WTC11 (cell line): ENCODE results near the gene TULP3. TPM values are rescaled to one million over a fixed set of nuclear protein-coding genes. Genes with fewer than 3 reads are reported as not detected.

Source experiments
- ATAC-seq: fragments of 200-7000 bp; cut with Tn5 transposase; 2 replicates; pipeline ENCODE4 v1.10.0; 2021; ENCODE audit warnings: mild to moderate bottlenecking, moderate library complexity
- CTCF ChIA-PET: fragments of 300-600 bp; sonication (Branson Sonifier 250); formaldehyde crosslinking; loops from one replicate; lab custom pipeline; 2021; ENCODE audit warnings: antibody characterized with exemption; lab: Charles Lee
- POLR2A ChIA-PET: fragments of 350-600 bp; sonication (Branson Sonifier 250); formaldehyde crosslinking; loops from one replicate; lab custom pipeline; 2021; ENCODE audit warnings: antibody characterized with exemption; lab: Charles Lee
- DNase-seq: peaks from one replicate; pipeline ENCODE4 v3.0.0; 2021; ENCODE audit warnings: low spot score
- H3K27ac Mint-ChIP-seq: 2 replicates; pipeline ENCODE4 v1.8.0; 2021; ENCODE audit warnings: mixed read lengths
- H3K27me3 Mint-ChIP-seq: 2 replicates; pipeline ENCODE4 v1.8.0; 2021; ENCODE audit warnings: low read depth, mild to moderate bottlenecking, moderate library complexity, mixed read lengths
- H3K36me3 Mint-ChIP-seq: 2 replicates; pipeline ENCODE4 v1.8.0; 2021; ENCODE audit warnings: mixed read lengths
- H3K4me1 Mint-ChIP-seq: 2 replicates; pipeline ENCODE4 v1.8.0; 2022; ENCODE audit warnings: mixed read lengths
- H3K4me3 Mint-ChIP-seq: 2 replicates; pipeline ENCODE4 v1.8.0; 2021; ENCODE audit warnings: mild to moderate bottlenecking, moderate library complexity, mixed read lengths
- H3K9me3 Mint-ChIP-seq: 2 replicates; pipeline ENCODE4 v1.8.0; 2021; ENCODE audit warnings: mixed read lengths
- ATF2 ChIP-seq: sonication (generic); formaldehyde crosslinking; IDR thresholded peaks from 2 replicates; pipeline ENCODE4 v1.8.1; 2022; ENCODE audit warnings: low read depth, missing genetic modification reagents, borderline replicate concordance
- ELF4 ChIP-seq: sonication (generic); formaldehyde crosslinking; IDR thresholded peaks from 2 replicates; pipeline ENCODE4 v1.8.1; 2022; ENCODE audit warnings: low read depth, mild to moderate bottlenecking, moderate library complexity, missing genetic modification reagents
- ETV6 ChIP-seq: sonication (generic); formaldehyde crosslinking; IDR thresholded peaks from 2 replicates; pipeline ENCODE4 v1.8.1; 2022; ENCODE audit warnings: mild to moderate bottlenecking, missing genetic modification reagents
- HMGXB4 ChIP-seq: sonication (generic); formaldehyde crosslinking; IDR thresholded peaks from 2 replicates; pipeline ENCODE4 v1.8.1; 2023; ENCODE audit warnings: mild to moderate bottlenecking, moderate library complexity, missing genetic modification reagents
- JUN ChIP-seq: sonication (generic); formaldehyde crosslinking; IDR thresholded peaks from 2 replicates; pipeline ENCODE4 v1.8.0; 2023; ENCODE audit warnings: mild to moderate bottlenecking, missing genetic modification reagents
- PRRX2 ChIP-seq: fragments of 250-450 bp; sonication (Bioruptor Pico); IDR thresholded peaks from 2 replicates; pipeline ENCODE4 v1.8.0; 2021; ENCODE audit warnings: mild to moderate bottlenecking
- RELA ChIP-seq: sonication (generic); formaldehyde crosslinking; IDR thresholded peaks from 2 replicates; pipeline ENCODE4 v1.8.1; 2022; ENCODE audit warnings: missing genetic modification reagents, mild to moderate bottlenecking, borderline replicate concordance
- RORB ChIP-seq: fragments of 250-450 bp; sonication (Bioruptor Pico); IDR thresholded peaks from 2 replicates; pipeline ENCODE4 v1.9.0; 2021; ENCODE audit warnings: mild to moderate bottlenecking
- ZNF121 ChIP-seq: sonication (generic); formaldehyde crosslinking; IDR thresholded peaks from 2 replicates; pipeline ENCODE4 v1.8.0; 2023; ENCODE audit warnings: missing genetic modification reagents
- ZNF138 ChIP-seq: sonication (generic); formaldehyde crosslinking; conservative IDR thresholded peaks from 2 replicates; pipeline ENCODE4 v1.8.1; 2022; ENCODE audit warnings: mild to moderate bottlenecking, moderate library complexity, missing genetic modification reagents
- ZNF396 ChIP-seq: fragments of 250-450 bp; sonication (Bioruptor Pico); IDR thresholded peaks from 2 replicates; pipeline ENCODE4 v1.8.0; 2021; ENCODE audit warnings: mild to moderate bottlenecking, moderate library complexity, borderline replicate concordance
- ZNF416 ChIP-seq: fragments of 250-450 bp; sonication (Bioruptor Pico); IDR thresholded peaks from 2 replicates; pipeline ENCODE4 v1.9.0; 2021; ENCODE audit warnings: mild to moderate bottlenecking, inconsistent platforms
- total RNA-seq: library from RNA; stranded (reverse); gene quantifications from 3 replicates; pipeline ENCODE4 v1.2.3, GENCODE V29; 2021
- TF ChIP-seq, protein P1 (sequence below): sonication (generic); formaldehyde crosslinking; IDR thresholded peaks from 2 replicates; pipeline ENCODE4 v1.8.0; 2022; ENCODE audit warnings: missing genetic modification reagents
- TF ChIP-seq, protein P2 (sequence below): fragments of 250-450 bp; sonication (Bioruptor Pico); IDR thresholded peaks from 2 replicates; pipeline ENCODE4 v1.9.0; 2021; ENCODE audit warnings: moderate library complexity, mild to moderate bottlenecking, inconsistent platforms, borderline replicate concordance
- TF ChIP-seq, protein P3 (sequence below): fragments of 250-450 bp; sonication (Bioruptor Pico); IDR thresholded peaks from 2 replicates; pipeline ENCODE4 v1.9.0; 2021; ENCODE audit warnings: mild to moderate bottlenecking

The TULP3 gene
- total RNA-seq, 1 experiment from 2014 or later: 17.4 TPM

- no peak for TF ChIP-seq ETV6 (CRISPR knock-in tag)
- TF ChIP-seq, protein P1, sequence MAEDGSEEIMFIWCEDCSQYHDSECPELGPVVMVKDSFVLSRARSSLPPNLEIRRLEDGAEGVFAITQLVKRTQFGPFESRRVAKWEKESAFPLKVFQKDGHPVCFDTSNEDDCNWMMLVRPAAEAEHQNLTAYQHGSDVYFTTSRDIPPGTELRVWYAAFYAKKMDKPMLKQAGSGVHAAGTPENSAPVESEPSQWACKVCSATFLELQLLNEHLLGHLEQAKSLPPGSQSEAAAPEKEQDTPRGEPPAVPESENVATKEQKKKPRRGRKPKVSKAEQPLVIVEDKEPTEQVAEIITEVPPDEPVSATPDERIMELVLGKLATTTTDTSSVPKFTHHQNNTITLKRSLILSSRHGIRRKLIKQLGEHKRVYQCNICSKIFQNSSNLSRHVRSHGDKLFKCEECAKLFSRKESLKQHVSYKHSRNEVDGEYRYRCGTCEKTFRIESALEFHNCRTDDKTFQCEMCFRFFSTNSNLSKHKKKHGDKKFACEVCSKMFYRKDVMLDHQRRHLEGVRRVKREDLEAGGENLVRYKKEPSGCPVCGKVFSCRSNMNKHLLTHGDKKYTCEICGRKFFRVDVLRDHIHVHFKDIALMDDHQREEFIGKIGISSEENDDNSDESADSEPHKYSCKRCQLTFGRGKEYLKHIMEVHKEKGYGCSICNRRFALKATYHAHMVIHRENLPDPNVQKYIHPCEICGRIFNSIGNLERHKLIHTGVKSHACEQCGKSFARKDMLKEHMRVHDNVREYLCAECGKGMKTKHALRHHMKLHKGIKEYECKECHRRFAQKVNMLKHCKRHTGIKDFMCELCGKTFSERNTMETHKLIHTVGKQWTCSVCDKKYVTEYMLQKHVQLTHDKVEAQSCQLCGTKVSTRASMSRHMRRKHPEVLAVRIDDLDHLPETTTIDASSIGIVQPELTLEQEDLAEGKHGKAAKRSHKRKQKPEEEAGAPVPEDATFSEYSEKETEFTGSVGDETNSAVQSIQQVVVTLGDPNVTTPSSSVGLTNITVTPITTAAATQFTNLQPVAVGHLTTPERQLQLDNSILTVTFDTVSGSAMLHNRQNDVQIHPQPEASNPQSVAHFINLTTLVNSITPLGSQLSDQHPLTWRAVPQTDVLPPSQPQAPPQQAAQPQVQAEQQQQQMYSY (CRISPR knock-in tag): no peak
- no peak for TF ChIP-seq PRRX2
Measured at GRCh38 chr12:2924019-2924418, 33.3 kb downstream of the TULP3 start (continued).

DNA sequence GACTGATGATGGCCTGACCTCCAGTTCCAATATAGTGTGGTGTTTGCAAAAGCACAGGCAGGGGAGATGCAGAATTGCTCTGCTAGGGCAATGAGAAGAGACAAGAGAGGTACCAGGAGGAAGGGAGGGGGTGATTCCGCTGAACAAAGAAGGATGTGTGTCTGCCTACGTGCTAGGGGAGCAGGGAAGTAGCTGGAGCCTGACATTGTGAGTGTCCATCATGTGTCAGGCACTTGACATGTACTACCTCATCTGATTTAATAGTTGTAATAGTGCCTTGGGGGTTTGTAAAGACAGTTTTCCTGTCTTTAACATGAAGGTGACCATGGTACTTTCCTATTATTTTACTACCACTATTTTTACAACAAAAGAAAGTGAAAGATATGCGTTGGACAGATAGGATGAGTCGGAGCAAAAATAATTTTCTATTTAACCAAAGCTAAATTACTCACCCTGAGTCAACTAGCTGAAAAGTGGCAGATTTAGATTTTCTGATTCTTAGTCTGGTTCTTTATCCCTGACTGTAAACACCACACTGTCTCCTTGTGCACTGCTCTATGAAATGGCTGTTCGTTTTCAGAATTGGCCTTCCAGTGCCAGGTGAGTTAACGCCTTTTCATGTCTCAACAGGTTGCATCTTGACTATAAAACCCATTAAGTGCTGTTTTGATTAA lies 34.8 kb downstream of the TULP3 start:
- no peaks in the 10 kb centered on the region for H3K9me3 Mint-ChIP-seq
- ATAC-seq: no peak
- DNase-seq: no peak
- ChIA-PET CTCF (interaction anchor here (1.5 to 1.9 kb wide), 2 partner anchors 72 to 141 kb away, joined by 3 to 4 read pairs; no protein-coding TSS in a partner anchor), POLR2A (no interaction called here)
- H3K27me3 Mint-ChIP-seq: no peaks in the 10 kb centered on the region
- peaks cover 25% of the 10 kb centered on the region for H3K36me3 Mint-ChIP-seq
- H3K4me1 Mint-ChIP-seq: peaks cover 15% of the 10 kb centered on the region
- H3K27ac Mint-ChIP-seq: no peak overlapping the region
- TF ChIP-seq, protein P2, sequence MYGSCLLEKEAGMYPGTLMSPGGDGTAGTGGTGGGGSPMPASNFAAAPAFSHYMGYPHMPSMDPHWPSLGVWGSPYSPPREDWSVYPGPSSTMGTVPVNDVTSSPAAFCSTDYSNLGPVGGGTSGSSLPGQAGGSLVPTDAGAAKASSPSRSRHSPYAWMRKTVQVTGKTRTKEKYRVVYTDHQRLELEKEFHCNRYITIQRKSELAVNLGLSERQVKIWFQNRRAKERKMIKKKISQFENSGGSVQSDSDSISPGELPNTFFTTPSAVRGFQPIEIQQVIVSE (CRISPR knock-in tag): no peak
- TF ChIP-seq ZNF138 (CRISPR knock-in tag) (no peak), ATF2 (CRISPR knock-in tag) (no peak), RELA (CRISPR knock-in tag) (no peak), RORB (CRISPR knock-in tag) (no peak), ZNF396 (CRISPR knock-in tag) (no peak), HMGXB4 (CRISPR knock-in tag) (no peak), JUN (CRISPR knock-in tag) (no peak), ZNF416 (CRISPR knock-in tag) (no peak), ELF4 (CRISPR knock-in tag) (no peak), ZNF121 (CRISPR knock-in tag) (no peak)
- TF ChIP-seq, protein P3, sequence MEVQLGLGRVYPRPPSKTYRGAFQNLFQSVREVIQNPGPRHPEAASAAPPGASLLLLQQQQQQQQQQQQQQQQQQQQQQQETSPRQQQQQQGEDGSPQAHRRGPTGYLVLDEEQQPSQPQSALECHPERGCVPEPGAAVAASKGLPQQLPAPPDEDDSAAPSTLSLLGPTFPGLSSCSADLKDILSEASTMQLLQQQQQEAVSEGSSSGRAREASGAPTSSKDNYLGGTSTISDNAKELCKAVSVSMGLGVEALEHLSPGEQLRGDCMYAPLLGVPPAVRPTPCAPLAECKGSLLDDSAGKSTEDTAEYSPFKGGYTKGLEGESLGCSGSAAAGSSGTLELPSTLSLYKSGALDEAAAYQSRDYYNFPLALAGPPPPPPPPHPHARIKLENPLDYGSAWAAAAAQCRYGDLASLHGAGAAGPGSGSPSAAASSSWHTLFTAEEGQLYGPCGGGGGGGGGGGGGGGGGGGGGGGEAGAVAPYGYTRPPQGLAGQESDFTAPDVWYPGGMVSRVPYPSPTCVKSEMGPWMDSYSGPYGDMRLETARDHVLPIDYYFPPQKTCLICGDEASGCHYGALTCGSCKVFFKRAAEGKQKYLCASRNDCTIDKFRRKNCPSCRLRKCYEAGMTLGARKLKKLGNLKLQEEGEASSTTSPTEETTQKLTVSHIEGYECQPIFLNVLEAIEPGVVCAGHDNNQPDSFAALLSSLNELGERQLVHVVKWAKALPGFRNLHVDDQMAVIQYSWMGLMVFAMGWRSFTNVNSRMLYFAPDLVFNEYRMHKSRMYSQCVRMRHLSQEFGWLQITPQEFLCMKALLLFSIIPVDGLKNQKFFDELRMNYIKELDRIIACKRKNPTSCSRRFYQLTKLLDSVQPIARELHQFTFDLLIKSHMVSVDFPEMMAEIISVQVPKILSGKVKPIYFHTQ: no peak
- H3K4me3 Mint-ChIP-seq: no peak overlapping the region
